Kidney capillary endothelial cell (primary cell): ENCODE measurements around the gene MTERF4.

Experiments
- DNase-seq: peaks from one replicate; pipeline ENCODE4 v3.0.0-alpha.2; 2018; ENCODE audit warnings: low spot score

Gene MTERF4

GRCh38 chr2:241068942-241069810 lies 32.9 kb downstream of the MTERF4 start:
- DNase-seq = no peak

- no peak for DNase-seq
Measured at GRCh38 chr2:241068136-241068941, 33.7 kb downstream of the MTERF4 start.

- no peak for DNase-seq
Measured at GRCh38 chr2:241067501-241068135, 34.5 kb downstream of the MTERF4 start.

- DNase-seq = no peak
Measured at GRCh38 chr2:241066893-241067341, 35.2 kb downstream of the MTERF4 start.

- no peak for DNase-seq
Measured at GRCh38 chr2:241066171-241066892, 35.8 kb downstream of the MTERF4 start.

- DNase-seq = no peak
Measured at GRCh38 chr2:241065355-241065803, 36.7 kb downstream of the MTERF4 start.

GRCh38 chr2:241064802-241065354 lies 37.2 kb downstream of the MTERF4 start:
- no peak for DNase-seq

GRCh38 chr2:241064008-241064801 lies 37.9 kb downstream of the MTERF4 start:
- DNase-seq = no peak

- DNase-seq = no peak
Measured at GRCh38 chr2:241063587-241063986, 38.5 kb downstream of the MTERF4 start.

GRCh38 chr2:241063093-241063551 lies 39.0 kb downstream of the MTERF4 start:
- no peak for DNase-seq

- DNase-seq = no peak
Measured at GRCh38 chr2:241062389-241063092, 39.5 kb downstream of the MTERF4 start.

- DNase-seq = no peak
Measured at GRCh38 chr2:241061275-241061674, 40.8 kb downstream of the MTERF4 start.

- DNase-seq = no peak
Measured at GRCh38 chr2:241053576-241054251, 48.4 kb downstream of the MTERF4 start.

GRCh38 chr2:241052677-241053360 lies 49.3 kb downstream of the MTERF4 start:
- no peak for DNase-seq

- no peak for DNase-seq
Measured at GRCh38 chr2:241051578-241052487, 50.3 kb downstream of the MTERF4 start.

GRCh38 chr2:241050624-241051577 lies 51.2 kb downstream of the MTERF4 start:
- no peak for DNase-seq
